Stomach (tissue), 9 donors: ENCODE measurements around the gene CAPN15. TPM values are rescaled to one million over a fixed set of nuclear protein-coding genes. Genes with fewer than 3 reads are reported as not detected.
A peak's percentile ranks its signal among the peaks of the same experiment; 100 is the strongest.

Experiments
- DNase-seq, 2 donors: peaks; one replicate each; pipeline versions ENCODE4 v3.0.0 to v3.0.0-alpha.2; 2013 to 2019
- H3K27ac ChIP-seq, 5 donors: fragments of 200-600 bp in 4 of 5; sonication (generic) in 4 of 5; one replicate each; pipeline ENCODE4 v1.5.1; 2013 to 2019; ENCODE audit warnings: mild to moderate bottlenecking in 1 of 5, moderate library complexity in 1 of 5
- H3K27me3 ChIP-seq, 3 donors: fragments of 200-600 bp; sonication (generic); one replicate each; pipeline ENCODE4 v1.5.1; 2017 to 2019; ENCODE audit warnings: mixed run types in 1 of 3
- H3K36me3 ChIP-seq, 4 donors: fragments of 200-600 bp; sonication (generic); 1 replicate in 3 of 4; 2 replicates in 1 of 4; pipeline ENCODE4 v1.5.1; 2016 to 2019
- H3K4me1 ChIP-seq, 4 donors: fragments of 200-600 bp; sonication (generic); one replicate each; pipeline ENCODE4 v1.5.1; 2016 to 2019
- H3K4me3 ChIP-seq, 4 donors: fragments of 200-600 bp; sonication (generic) in 3 of 4; one replicate each; pipeline ENCODE4 v1.5.1; 2016 to 2019; ENCODE audit warnings: mild to moderate bottlenecking in 1 of 4
- H3K9me3 ChIP-seq, 4 donors: fragments of 200-600 bp; sonication (generic); one replicate each; pipeline ENCODE4 v1.5.1; 2016 to 2019
- EP300 ChIP-seq: sonication (generic); formaldehyde crosslinking; IDR thresholded peaks from one replicate; pipeline ENCODE4 v1.6.1; 2017; ENCODE audit warnings: antibody characterized with exemption
- POLR2A ChIP-seq, 4 donors: fragments of 450-650 bp; IDR thresholded peaks; one replicate each; pipeline ENCODE4 v1.6.1; 2016; ENCODE audit warnings: antibody characterized with exemption in 4 of 4, control low read depth in 2 of 4, mild to moderate bottlenecking in 1 of 4, moderate library complexity in 1 of 4
- POLR2AphosphoS5 ChIP-seq, 3 donors: sonication (generic); formaldehyde crosslinking; IDR thresholded peaks; one replicate each; pipeline ENCODE4 v1.6.1; 2016; ENCODE audit warnings: antibody characterized with exemption in 3 of 3
- WGBS, 5 donors: extraction: QIAGEN DNeasy Blood & Tissue Kit in 3 of 5; methylation state at CpG; one replicate each; pipeline versions ENCODE4 v1.1.5 to v1.1.7; 2013 to 2018; 5-methylcytosine and 5-hydroxymethylcytosine counted together
- intact Hi-C: fragments of 100-400 bp; cut with DNase I; formaldehyde crosslinking; loops from one replicate; pipeline ENCODE4 v1.15.1; 2023; ENCODE audit warnings: low total_unique reads
- polyA plus RNA-seq, 3 donors: library from polyadenylated mRNA; stranded (reverse); fragments of 200-250 nt; gene quantifications; one replicate each; pipeline ENCODE4 v1.2.3, GENCODE V29; 2013
- total RNA-seq, 5 donors: library from RNA; depleted of rRNA; stranded (reverse); fragments of >200 nt; gene quantifications; one replicate each; pipeline versions ENCODE4 v1.1.0 to v1.2.3, GENCODE V29; 2014 to 2016
- TF ChIP-seq, protein P1 (sequence below), 7 experiments: fragments of 450-650 bp in 4 of 7; fragments of 200-600 bp in 3 of 7; sonication (generic) in 3 of 7; IDR thresholded peaks; one replicate each; pipeline ENCODE4 v1.5.1; 2016 to 2019; ENCODE audit warnings: antibody characterized with exemption in 7 of 7, control low read depth in 2 of 7, mild to moderate bottlenecking in 1 of 7
- donor health status: healthy with polysubstance abuse.
- donor health status: Bipolar disorder and iron deficiency.
- donor health status: healthy.

The CAPN15 gene
- total and polyA plus RNA-seq, 8 donors = 25.2 to 235 (median 35.0) TPM

GRCh38 chr16:560701-561412 lies 33.3 kb downstream of the CAPN15 start:
- peak overlapping the region in 2 of 4 donors; percentile 16 to 20 for H3K4me3 ChIP-seq
- H3K9me3 ChIP-seq = no peaks in the 10 kb centered on the region
- H3K36me3 ChIP-seq = no peaks in the 10 kb centered on the region
- 15 to 52% (median 29%) methylated on average over 11 to 53 of the region's 54 CpGs for WGBS, 5 donors
- intact Hi-C loops = no loop called here
- peaks cover 19 to 32% (median 23%) of the 10 kb centered on the region in 4 donors for H3K4me1 ChIP-seq
- TF ChIP-seq, protein P1, sequence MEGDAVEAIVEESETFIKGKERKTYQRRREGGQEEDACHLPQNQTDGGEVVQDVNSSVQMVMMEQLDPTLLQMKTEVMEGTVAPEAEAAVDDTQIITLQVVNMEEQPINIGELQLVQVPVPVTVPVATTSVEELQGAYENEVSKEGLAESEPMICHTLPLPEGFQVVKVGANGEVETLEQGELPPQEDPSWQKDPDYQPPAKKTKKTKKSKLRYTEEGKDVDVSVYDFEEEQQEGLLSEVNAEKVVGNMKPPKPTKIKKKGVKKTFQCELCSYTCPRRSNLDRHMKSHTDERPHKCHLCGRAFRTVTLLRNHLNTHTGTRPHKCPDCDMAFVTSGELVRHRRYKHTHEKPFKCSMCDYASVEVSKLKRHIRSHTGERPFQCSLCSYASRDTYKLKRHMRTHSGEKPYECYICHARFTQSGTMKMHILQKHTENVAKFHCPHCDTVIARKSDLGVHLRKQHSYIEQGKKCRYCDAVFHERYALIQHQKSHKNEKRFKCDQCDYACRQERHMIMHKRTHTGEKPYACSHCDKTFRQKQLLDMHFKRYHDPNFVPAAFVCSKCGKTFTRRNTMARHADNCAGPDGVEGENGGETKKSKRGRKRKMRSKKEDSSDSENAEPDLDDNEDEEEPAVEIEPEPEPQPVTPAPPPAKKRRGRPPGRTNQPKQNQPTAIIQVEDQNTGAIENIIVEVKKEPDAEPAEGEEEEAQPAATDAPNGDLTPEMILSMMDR (IDR thresholded peaks at IDR 0.05) = no peak
- TF ChIP-seq POLR2A (IDR thresholded peaks at IDR 0.05) = no peak
- TF ChIP-seq POLR2AphosphoS5 (IDR thresholded peaks at IDR 0.05) = no peak
- no peak for TF ChIP-seq EP300
- H3K27ac ChIP-seq = no peak overlapping the region
- peaks cover 19 to 77% (median 39%) of the 10 kb centered on the region in 3 donors for H3K27me3 ChIP-seq
- no peak for DNase-seq

DNA sequence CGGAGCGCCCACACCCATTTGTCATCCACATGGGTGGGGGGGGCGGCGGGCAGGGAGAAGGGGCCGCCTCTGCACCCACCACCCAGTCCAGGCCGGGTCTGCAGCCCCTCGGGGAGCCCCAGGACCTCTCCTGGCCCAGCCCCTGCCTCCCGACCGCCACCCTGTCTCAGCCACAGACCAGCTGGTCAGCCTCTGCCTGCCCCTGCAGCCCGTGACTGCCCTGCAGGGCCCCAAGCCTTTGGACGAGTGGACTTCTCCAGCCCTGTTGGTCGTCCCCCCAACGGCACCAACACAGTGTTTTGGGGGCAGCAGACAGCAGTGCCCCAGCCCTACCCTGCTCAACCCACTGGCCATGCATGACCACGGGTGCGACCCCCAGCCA lies 33.9 kb downstream of the CAPN15 start:
- TF ChIP-seq, protein P1 (IDR thresholded peaks at IDR 0.05) = no peak
- TF ChIP-seq POLR2AphosphoS5 (IDR thresholded peaks at IDR 0.05) (no peak), EP300 (no peak), POLR2A (IDR thresholded peaks at IDR 0.05) (no peak)
- no peak for DNase-seq
- Histone ChIP-seq H3K27me3 (peaks cover 19 to 77% (median 39%) of the 10 kb centered on the region in 3 donors), H3K36me3 (no peaks in the 10 kb centered on the region), H3K4me1 (peaks cover 24 to 37% (median 29%) of the 10 kb centered on the region in 4 donors), H3K4me3 (no peak overlapping the region), H3K9me3 (no peaks in the 10 kb centered on the region), H3K27ac (no peak overlapping the region)
- WGBS, 5 donors = 63 to 79% (median 68%) methylated on average over 5 to 15 of the region's 15 CpGs
- intact Hi-C loops = no loop called here

GRCh38 chr16:561957-562938 lies 34.7 kb downstream of the CAPN15 start:
- intact Hi-C loops = no loop called here
- Histone ChIP-seq H3K27me3 (peaks cover 19 to 74% (median 39%) of the 10 kb centered on the region in 3 donors), H3K27ac (no peak overlapping the region), H3K36me3 (no peaks in the 10 kb centered on the region), H3K4me3 (no peak overlapping the region), H3K4me1 (peaks cover 33 to 46% (median 37%) of the 10 kb centered on the region in 4 donors), H3K9me3 (no peaks in the 10 kb centered on the region)
- no peak for DNase-seq
- TF ChIP-seq POLR2AphosphoS5 (IDR thresholded peaks at IDR 0.05) (no peak), POLR2A (IDR thresholded peaks at IDR 0.05) (no peak), EP300 (no peak)
- TF ChIP-seq, protein P1 (IDR thresholded peaks at IDR 0.05) = no peak
- WGBS, 5 donors = 80 to 85% (median 83%) methylated on average over 34 to 43 of the region's 43 CpGs

GRCh38 chr16:563072-563644 lies 35.6 kb downstream of the CAPN15 start:
- Histone ChIP-seq H3K27me3 (peaks cover 19 to 65% (median 39%) of the 10 kb centered on the region in 3 donors), H3K4me3 (no peak overlapping the region), H3K4me1 (peaks cover 38 to 55% (median 46%) of the 10 kb centered on the region in 4 donors), H3K27ac (no peak overlapping the region), H3K9me3 (no peaks in the 10 kb centered on the region), H3K36me3 (no peaks in the 10 kb centered on the region)
- intact Hi-C loops = no loop called here
- 75 to 85% (median 78%) methylated on average over 16 to 30 of the region's 30 CpGs for WGBS, 5 donors
- DNase-seq = no peak
- TF ChIP-seq POLR2A (IDR thresholded peaks at IDR 0.05) (no peak), EP300 (no peak), POLR2AphosphoS5 (IDR thresholded peaks at IDR 0.05) (no peak)
- TF ChIP-seq, protein P1 (IDR thresholded peaks at IDR 0.05) = no peak
